CD4-positive, alpha-beta T cell treated with Interferon gamma for 1 hour (primary cell): ENCODE results near the gene OR51V1.
"Not testable (repeated sequence)": the region's sequence is repeated elsewhere in the genome, so short reads cannot be mapped to it uniquely, and the experiment has no call there.

Source experiments
- DNase-seq: peaks from one replicate; pipeline ENCODE4 v3.0.0-alpha.2; 2020

The OR51V1 gene

DNA sequence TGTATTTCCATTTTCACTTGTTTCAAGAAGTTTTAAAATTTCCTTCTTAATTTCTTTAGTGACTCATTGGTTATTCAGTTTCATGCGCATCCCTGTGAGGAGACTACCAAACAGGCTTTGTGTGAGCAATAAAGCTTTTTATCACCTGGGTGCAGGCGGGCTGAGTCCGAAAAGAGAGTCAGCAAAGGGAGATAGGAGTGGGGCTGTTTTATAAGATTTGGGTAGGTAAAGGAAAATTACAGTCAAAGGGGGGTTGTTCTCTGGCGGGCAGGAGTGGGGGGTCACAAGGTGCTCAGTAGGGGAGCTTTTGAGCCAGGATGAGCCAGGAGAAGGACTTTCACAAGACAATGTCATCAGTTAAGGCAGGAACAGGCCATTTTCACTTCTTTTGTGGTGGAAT is 40.3 kb downstream of the OR51V1 start:
- DNase-seq: not testable (repeated sequence)

DNA sequence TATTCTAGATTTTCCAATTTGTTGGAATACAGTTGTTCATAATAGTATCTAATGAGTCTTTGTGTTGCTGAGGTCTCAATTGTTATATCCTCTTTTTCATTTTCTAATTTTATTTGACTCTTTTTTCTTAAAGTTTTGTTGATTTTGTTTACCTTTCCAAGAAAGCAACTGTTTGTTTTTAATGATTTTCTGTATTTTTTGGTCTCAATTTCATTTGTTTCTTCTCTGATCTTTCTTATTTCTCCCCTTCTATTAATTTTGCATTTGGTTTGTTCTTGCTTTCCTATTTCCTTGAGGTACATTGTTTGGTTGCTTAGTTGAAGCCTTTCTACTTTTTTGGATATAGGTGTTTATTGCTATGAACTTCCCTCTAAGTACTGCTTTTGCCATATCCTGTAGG is 40.7 kb downstream of the OR51V1 start:
- no peak for DNase-seq

DNA sequence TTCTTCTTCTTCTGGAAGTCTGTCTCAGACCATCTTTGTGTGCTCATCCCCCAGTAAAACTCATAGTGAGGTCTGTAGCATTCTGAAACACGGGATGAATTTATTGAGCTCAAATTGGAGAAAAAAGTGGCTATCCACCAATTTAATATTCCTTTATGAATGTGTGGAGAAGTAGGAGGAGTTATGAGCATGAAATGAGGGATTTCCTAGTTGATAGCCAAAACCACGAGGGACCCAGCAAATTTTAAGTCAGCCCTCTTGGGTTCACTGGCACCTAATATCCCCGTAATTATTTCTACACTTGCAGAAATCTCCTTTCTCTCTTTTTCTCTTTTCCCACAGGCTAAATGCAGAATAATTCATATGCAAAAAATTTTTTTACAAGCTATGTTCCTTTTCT is 45.8 kb downstream of the OR51V1 start, which contains the start of gene OR52A1:
OR52A1 (minus strand) TSS at position 101 of the 400 bp plus-strand sequence. CDS start 2,388 bp downstream, outside the sequence.
- no peak for DNase-seq

DNA sequence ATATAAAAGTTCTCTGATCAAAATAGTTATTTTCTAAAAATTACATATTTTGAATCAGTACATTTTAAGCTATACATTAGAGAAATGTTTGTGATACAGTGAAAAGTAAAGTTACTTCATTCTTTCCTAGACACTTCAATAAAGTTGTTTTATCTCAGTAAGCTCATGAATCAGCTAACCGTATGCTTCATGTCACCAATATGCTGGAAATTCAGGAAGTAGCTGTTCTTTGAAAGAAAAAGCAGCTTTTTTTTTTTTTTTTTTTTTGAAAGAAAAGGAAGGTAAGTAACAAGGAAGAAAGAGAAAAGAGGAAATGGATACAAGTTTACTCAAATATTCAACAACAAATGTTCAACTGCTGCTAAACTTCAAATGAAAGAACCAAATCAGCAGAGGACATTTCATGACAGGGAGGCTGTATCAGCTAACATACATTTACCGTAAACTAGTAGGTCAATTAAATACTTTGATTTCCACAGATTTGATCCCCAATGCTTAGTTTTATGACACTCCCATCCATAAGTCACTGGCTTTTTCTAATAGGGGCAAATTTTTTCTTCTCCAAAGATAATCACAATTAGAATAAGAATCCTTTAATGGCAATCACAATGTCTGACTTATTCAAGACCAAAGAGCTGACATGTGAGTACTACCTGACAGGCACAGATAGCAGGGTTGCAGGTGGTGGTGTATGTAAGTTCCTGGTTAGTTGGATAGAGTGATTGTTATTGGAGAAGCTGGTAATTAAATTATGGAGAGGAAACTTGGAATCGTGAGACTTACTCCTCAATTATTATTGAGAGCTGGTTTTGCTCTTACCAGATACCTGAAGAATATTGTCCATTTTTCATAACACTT is 46.7 kb downstream of the OR51V1 start:
- no peak for DNase-seq

DNA sequence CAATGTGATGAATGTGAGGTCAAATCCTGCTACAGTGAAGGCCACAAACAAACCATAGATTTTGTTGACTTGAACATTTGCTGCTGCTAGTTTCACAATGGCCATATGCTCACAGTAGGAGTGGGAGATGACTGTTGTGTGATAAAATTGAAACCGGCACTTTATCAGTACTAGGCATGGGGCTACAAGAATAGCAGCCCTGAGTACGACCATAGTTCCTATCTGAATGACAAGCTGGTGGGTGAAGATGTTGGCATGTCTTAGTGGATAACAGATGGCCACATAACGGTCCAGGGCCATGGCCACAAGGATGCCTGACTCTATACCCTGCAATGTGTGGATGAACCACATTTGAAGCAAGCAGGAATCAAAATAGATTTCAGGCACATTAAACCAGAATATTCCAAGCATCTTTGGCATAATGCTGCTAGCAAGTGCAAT is 48.7 kb downstream of the OR51V1 start:
- DNase-seq: no peak
